Kidney (tissue), 14 donors: ENCODE data around the gene MYOM3. TPM values are rescaled to one million over a fixed set of nuclear protein-coding genes. Genes with fewer than 3 reads are reported as not detected.

ENCODE experiments used
- DNase-seq, 5 donors: peaks; one replicate each; pipeline ENCODE4 v3.0.0-alpha.2; 2013 to 2020
- FAIRE-seq: peaks from 2 replicates; lab custom pipeline; 2012; peaks lifted over from hg19 to GRCh38; lab: Jason Lieb, UNC
- H3K27ac ChIP-seq, 2 donors: one replicate each; pipeline ENCODE4 v1.7.0; 2013; ENCODE audit warnings: low read depth in 2 of 2, low read length in 2 of 2, inconsistent platforms in 1 of 2
- H3K27me3 ChIP-seq: one replicate; pipeline ENCODE4 v1.7.1; 2013; ENCODE audit warnings: low read length, inconsistent platforms; ENCODE audit not compliant: control insufficient read depth, insufficient read depth
- H3K36me3 ChIP-seq, 3 donors: one replicate each; pipeline versions ENCODE4 v1.7.0 to v1.7.1; 2013; ENCODE audit warnings: low read length in 3 of 3, control low read depth in 1 of 3, inconsistent platforms in 1 of 3; ENCODE audit not compliant: insufficient read depth in 3 of 3, control insufficient read depth in 2 of 3
- H3K4me1 ChIP-seq, 3 donors: one replicate each; pipeline versions ENCODE4 v1.7.0 to v1.7.1; 2013; ENCODE audit warnings: low read length in 3 of 3, inconsistent platforms in 1 of 3, low read depth in 1 of 3; ENCODE audit not compliant: control insufficient read depth in 2 of 3, insufficient read depth in 2 of 3
- H3K4me3 ChIP-seq, 3 donors: one replicate each; pipeline versions ENCODE4 v1.7.0 to v1.8.1; 2013; ENCODE audit warnings: low read length in 3 of 3, control low read depth in 1 of 3, inconsistent platforms in 1 of 3
- H3K9ac ChIP-seq, 3 donors: one replicate each; pipeline versions ENCODE4 v1.7.0 to v1.7.1; 2013; ENCODE audit warnings: low read length in 3 of 3, control low read depth in 1 of 3, inconsistent platforms in 1 of 3
- H3K9me3 ChIP-seq, 3 donors: one replicate each; pipeline versions ENCODE4 v1.7.0 to v1.7.1; 2013; ENCODE audit warnings: low read length in 3 of 3, control low read depth in 1 of 3, inconsistent platforms in 1 of 3; ENCODE audit not compliant: control insufficient read depth in 2 of 3, insufficient read depth in 1 of 3
- intact Hi-C: fragments of 100-400 bp; cut with DNase I; formaldehyde crosslinking; loops from one replicate; pipeline ENCODE4 v1.11.1; 2022
- polyA plus RNA-seq: library from polyadenylated mRNA; stranded (reverse); fragments of 350-450 nt; fragmentation: Illumina TruSeq; extraction: RNeasy Lipid Tissue Mini Kit (QIAGEN cat#74804); gene quantifications from one replicate; pipeline ENCODE4 v1.2.3, GENCODE V29; 2014; ENCODE audit warnings: low read depth, low replicate concordance; ENCODE audit not compliant: insufficient read depth
- total RNA-seq: library from RNA; stranded (reverse); fragmentation: NEBNext Ultra II Directional; extraction: Animal tissue kit (Norgen Biotek cat#: 25700); gene quantifications from one replicate; pipeline ENCODE4 v1.2.1, GENCODE V29; 2021
- TF ChIP-seq, protein P1 (sequence below): IDR thresholded peaks from 3 replicates; pipeline ENCODE4 v1.5.1; 2012; ENCODE audit warnings: mild to moderate bottlenecking, moderate library complexity, borderline replicate concordance; ENCODE audit not compliant: insufficient read depth; ENCODE audit errors: extremely low read depth
- donor health status: control.
- donor health status: control.
- donor health status: control.
- donor health status: control.
- donor health status: control.
- donor health status: DM: yes; HTN: yes; CAD: no.
- donor health status: Normal renal cell carcinoma (clear cell type).

Gene MYOM3
- total and polyA plus RNA-seq, 2 donors from 2014 or later, result 13.5 to 20.5 TPM

DNA sequence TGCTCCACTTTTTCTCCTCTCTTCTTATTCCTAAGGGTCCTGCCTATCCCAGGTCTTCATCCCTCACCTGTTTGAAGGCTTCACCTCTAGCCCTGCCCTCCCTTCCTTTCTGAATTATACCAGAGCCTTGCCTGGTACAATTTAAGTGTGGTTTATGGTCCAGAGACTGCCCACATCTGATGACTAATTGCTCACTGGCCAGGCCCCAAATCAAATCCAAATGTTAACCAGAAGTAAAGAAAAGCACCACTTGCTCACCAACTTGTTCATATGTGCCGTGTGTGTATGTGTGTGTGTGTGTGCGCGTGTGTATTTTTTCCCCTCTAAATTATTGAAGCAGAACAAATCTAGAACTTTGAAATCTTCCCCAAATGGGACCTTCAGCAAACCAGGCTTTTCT is 26.4 kb downstream of the MYOM3 start:
- no peak for DNase-seq
- no peak overlapping the region for H3K9ac ChIP-seq
- no peak overlapping the region for H3K27ac ChIP-seq
- TF ChIP-seq, protein P1, sequence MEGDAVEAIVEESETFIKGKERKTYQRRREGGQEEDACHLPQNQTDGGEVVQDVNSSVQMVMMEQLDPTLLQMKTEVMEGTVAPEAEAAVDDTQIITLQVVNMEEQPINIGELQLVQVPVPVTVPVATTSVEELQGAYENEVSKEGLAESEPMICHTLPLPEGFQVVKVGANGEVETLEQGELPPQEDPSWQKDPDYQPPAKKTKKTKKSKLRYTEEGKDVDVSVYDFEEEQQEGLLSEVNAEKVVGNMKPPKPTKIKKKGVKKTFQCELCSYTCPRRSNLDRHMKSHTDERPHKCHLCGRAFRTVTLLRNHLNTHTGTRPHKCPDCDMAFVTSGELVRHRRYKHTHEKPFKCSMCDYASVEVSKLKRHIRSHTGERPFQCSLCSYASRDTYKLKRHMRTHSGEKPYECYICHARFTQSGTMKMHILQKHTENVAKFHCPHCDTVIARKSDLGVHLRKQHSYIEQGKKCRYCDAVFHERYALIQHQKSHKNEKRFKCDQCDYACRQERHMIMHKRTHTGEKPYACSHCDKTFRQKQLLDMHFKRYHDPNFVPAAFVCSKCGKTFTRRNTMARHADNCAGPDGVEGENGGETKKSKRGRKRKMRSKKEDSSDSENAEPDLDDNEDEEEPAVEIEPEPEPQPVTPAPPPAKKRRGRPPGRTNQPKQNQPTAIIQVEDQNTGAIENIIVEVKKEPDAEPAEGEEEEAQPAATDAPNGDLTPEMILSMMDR, result no peak
- no peaks in the 10 kb centered on the region for H3K4me1 ChIP-seq
- no peak for FAIRE-seq
- no peak overlapping the region for H3K4me3 ChIP-seq
- H3K9me3 ChIP-seq, result no peaks in the 10 kb centered on the region
- intact Hi-C loops, result no loop called here
- H3K36me3 ChIP-seq, result peaks cover 0 to 10% (median 0%) of the 10 kb centered on the region in 3 donors
- H3K27me3 ChIP-seq, result no peaks in the 10 kb centered on the region

- no peaks in the 10 kb centered on the region for H3K27me3 ChIP-seq
- H3K4me1 ChIP-seq, result no peaks in the 10 kb centered on the region
- H3K9ac ChIP-seq, result no peak overlapping the region
- FAIRE-seq, result no peak
- no peak overlapping the region for H3K27ac ChIP-seq
- H3K4me3 ChIP-seq, result no peak overlapping the region
- no peaks in the 10 kb centered on the region for H3K9me3 ChIP-seq
- TF ChIP-seq, protein P1, result no peak
- DNase-seq, result no peak
- peaks cover 0 to 10% (median 0%) of the 10 kb centered on the region in 3 donors for H3K36me3 ChIP-seq
- intact Hi-C loops, result no loop called here
These were observed 26.9 kb downstream of the MYOM3 start for GRCh38 chr1:24085007-24085406.

- no peaks in the 10 kb centered on the region for H3K9me3 ChIP-seq
- H3K36me3 ChIP-seq, result peaks cover 0 to 10% (median 0%) of the 10 kb centered on the region in 3 donors
- no peaks in the 10 kb centered on the region for H3K4me1 ChIP-seq
- no peak overlapping the region for H3K4me3 ChIP-seq
- intact Hi-C loops, result no loop called here
- FAIRE-seq, result no peak
- no peak for DNase-seq
- TF ChIP-seq, protein P1, result no peak
- H3K27me3 ChIP-seq, result no peaks in the 10 kb centered on the region
- no peak overlapping the region for H3K9ac ChIP-seq
- H3K27ac ChIP-seq, result no peak overlapping the region
These were observed 27.9 kb downstream of the MYOM3 start for GRCh38 chr1:24084050-24084449.

- TF ChIP-seq, protein P1, result no peak
- no peaks in the 10 kb centered on the region for H3K9me3 ChIP-seq
- no peaks in the 10 kb centered on the region for H3K27me3 ChIP-seq
- H3K4me1 ChIP-seq, result no peaks in the 10 kb centered on the region
- H3K4me3 ChIP-seq, result no peak overlapping the region
- peaks cover 0 to 10% (median 0%) of the 10 kb centered on the region in 3 donors for H3K36me3 ChIP-seq
- FAIRE-seq (no peak), DNase-seq (no peak)
- H3K27ac ChIP-seq, result no peak overlapping the region
- H3K9ac ChIP-seq, result no peak overlapping the region
- intact Hi-C loops, result no loop called here
These were observed 29.6 kb downstream of the MYOM3 start for GRCh38 chr1:24082372-24082771.
